Neural cell (in vitro differentiated cells): ENCODE measurements around the gene PIEZO1. TPM values are rescaled to one million over a fixed set of nuclear protein-coding genes. Genes with fewer than 3 reads are reported as not detected.

ENCODE experiments used
- H2AFZ ChIP-seq: fragments of 200-600, 300-800 bp; sonication (generic), shearing (Covaris generic); 2 replicates; pipeline ENCODE4 v1.6.0; 2014; ENCODE audit warnings: low read depth, mild to moderate bottlenecking, antibody characterized with exemption, low read length, moderate library complexity
- H3F3A ChIP-seq: fragments of 200-600 bp; shearing (Covaris generic); 2 replicates; pipeline ENCODE4 v1.6.1; 2016; ENCODE audit warnings: mild to moderate bottlenecking, moderate library complexity, mixed read lengths, antibody characterized with exemption, low read length; ENCODE audit not compliant: insufficient read depth, poor library complexity, severe bottlenecking
- H3K27ac ChIP-seq: fragments of 200-600, 300-800 bp; sonication (generic), shearing (Covaris generic); 2 replicates; pipeline ENCODE4 v1.5.1; 2014; ENCODE audit warnings: mild to moderate bottlenecking, low read length, moderate library complexity
- H3K27me3 ChIP-seq: fragments of 300-800, 200-600 bp; sonication (generic), shearing (Covaris generic); 2 replicates; pipeline ENCODE4 v1.6.0; 2014; ENCODE audit warnings: mild to moderate bottlenecking, low read depth, low read length, moderate library complexity; ENCODE audit not compliant: insufficient read depth
- H3K36me3 ChIP-seq: fragments of 300-800, 200-600 bp; sonication (generic), shearing (Covaris generic); 2 replicates; pipeline ENCODE4 v1.5.1; 2014; ENCODE audit warnings: mild to moderate bottlenecking, antibody characterized with exemption, low read length, moderate library complexity; ENCODE audit not compliant: insufficient read depth
- H3K4me2 ChIP-seq: fragments of 300-800, 200-600 bp; sonication (generic), shearing (Covaris generic); 2 replicates; pipeline ENCODE4 v1.6.0; 2014; ENCODE audit warnings: mild to moderate bottlenecking, low read length
- H3K4me3 ChIP-seq: fragments of 300-800, 200-600 bp; sonication (generic), shearing (Covaris generic); 2 replicates; pipeline ENCODE4 v1.5.1; 2014; ENCODE audit warnings: mild to moderate bottlenecking, low read length, moderate library complexity
- H3K79me2 ChIP-seq: fragments of 200-600 bp; shearing (Covaris generic); replicated peaks from 2 replicates; pipeline ENCODE4 v1.6.0; 2014; ENCODE audit warnings: mild to moderate bottlenecking, low read length, moderate library complexity; ENCODE audit not compliant: insufficient read depth
- H3K9ac ChIP-seq: fragments of 300-800, 200-600 bp; sonication (generic), shearing (Covaris generic); 2 replicates; pipeline ENCODE4 v1.6.1; 2016; ENCODE audit warnings: mild to moderate bottlenecking, low read length, mixed read lengths
- H3K9me2 ChIP-seq: fragments of 200-600 bp; shearing (Covaris generic); 2 replicates; pipeline ENCODE4 v1.6.1; 2016; ENCODE audit warnings: mild to moderate bottlenecking, low read length, mixed read lengths; ENCODE audit not compliant: insufficient read depth
- H3K9me3 ChIP-seq: fragments of 200-600, 300-800 bp; sonication (generic), shearing (Covaris generic); 2 replicates; pipeline ENCODE4 v1.6.1; 2016; ENCODE audit warnings: mild to moderate bottlenecking, mixed run types, low read length, moderate library complexity, mixed read lengths
- H4K20me1 ChIP-seq: fragments of 200-600 bp; shearing (Covaris generic); 2 replicates; pipeline ENCODE4 v1.6.1; 2016; ENCODE audit warnings: mild to moderate bottlenecking, mixed run types; ENCODE audit not compliant: insufficient read depth
- CTCF ChIP-seq: fragments of 450-650 bp; IDR thresholded peaks from 2 replicates; pipeline ENCODE4 v1.5.1; 2014; ENCODE audit warnings: antibody characterized with exemption, mild to moderate bottlenecking, moderate library complexity; ENCODE audit not compliant: poor library complexity, severe bottlenecking
- EP300 ChIP-seq: fragments of 450-650 bp; conservative IDR thresholded peaks from 2 replicates; pipeline ENCODE4 v1.6.1; 2014; ENCODE audit warnings: antibody characterized with exemption, mild to moderate bottlenecking, moderate library complexity; ENCODE audit not compliant: poor library complexity, severe bottlenecking
- EZH2 ChIP-seq: fragments of 200-600, 300-800 bp; shearing (Covaris generic), sonication (generic); IDR thresholded peaks from 2 replicates; pipeline ENCODE4 v1.6.1; 2014; ENCODE audit warnings: antibody characterized with exemption, low read length, borderline replicate concordance, mild to moderate bottlenecking; ENCODE audit not compliant: insufficient read depth, poor library complexity, severe bottlenecking
- MXI1 ChIP-seq: fragments of 450-650 bp; conservative IDR thresholded peaks from 2 replicates; pipeline ENCODE4 v1.6.1; 2014; ENCODE audit warnings: antibody characterized with exemption, mild to moderate bottlenecking; ENCODE audit not compliant: poor library complexity, severe bottlenecking
- POLR2AphosphoS5 ChIP-seq: IDR thresholded peaks from 2 replicates; pipeline ENCODE4 v1.6.1; 2012
- RAD21 ChIP-seq: fragments of 450-650 bp; conservative IDR thresholded peaks from 2 replicates; pipeline ENCODE4 v1.6.1; 2014; ENCODE audit warnings: antibody characterized with exemption, mild to moderate bottlenecking, moderate library complexity
- REST ChIP-seq: IDR thresholded peaks from 2 replicates; pipeline ENCODE4 v1.6.1; 2012; ENCODE audit warnings: borderline replicate concordance
- SMC3 ChIP-seq: fragments of 450-650 bp; conservative IDR thresholded peaks from 2 replicates; pipeline ENCODE4 v1.6.1; 2014; ENCODE audit warnings: antibody characterized with exemption, mild to moderate bottlenecking, moderate library complexity; ENCODE audit not compliant: poor library complexity
- TAF1 ChIP-seq: IDR thresholded peaks from 2 replicates; pipeline ENCODE4 v1.6.1; 2012; ENCODE audit warnings: low read depth
- polyA plus RNA-seq: library from polyadenylated mRNA; depleted of rRNA; stranded (reverse); fragments of >200 nt; gene quantifications from 2 replicates; pipeline ENCODE4 v1.2.3, GENCODE V29; 2014

Gene PIEZO1
- polyA plus RNA-seq, 1 donor from 2014 or later, result not detected

- Histone ChIP-seq H3K27me3 (no peaks in the 10 kb centered on the region), H4K20me1 (no peaks in the 10 kb centered on the region), H3K9me3 (no peaks in the 10 kb centered on the region), H3K4me2 (no peak overlapping the region), H3K9me2 (no peaks in the 10 kb centered on the region), H3K4me3 (no peak overlapping the region), H3K27ac (no peak overlapping the region), H3K79me2 (no peaks in the 10 kb centered on the region), H3F3A (no peaks in the 10 kb centered on the region), H3K36me3 (no peaks in the 10 kb centered on the region), H2AFZ (no peak overlapping the region), H3K9ac (no peak overlapping the region)
- no peak for TF ChIP-seq RAD21
- TF ChIP-seq CTCF, result no peak
- no peak for TF ChIP-seq REST
These were observed 42.7 kb upstream of the PIEZO1 start for GRCh38 chr16:88827727-88828126.

GRCh38 chr16:88826070-88826840 is 41.2 kb upstream of the PIEZO1 start:
- no peak overlapping the region for H2AFZ ChIP-seq
- H3K36me3 ChIP-seq, result no peaks in the 10 kb centered on the region
- no peaks in the 10 kb centered on the region for H3K9me3 ChIP-seq
- no peaks in the 10 kb centered on the region for H4K20me1 ChIP-seq
- H3K79me2 ChIP-seq, result no peaks in the 10 kb centered on the region
- no peaks in the 10 kb centered on the region for H3K27me3 ChIP-seq
- H3K9ac ChIP-seq, result no peak overlapping the region
- H3K27ac ChIP-seq, result no peak overlapping the region
- no peak overlapping the region for H3K4me2 ChIP-seq
- no peak for TF ChIP-seq EZH2
- no peak for TF ChIP-seq CTCF
- TF ChIP-seq SMC3, result no peak
- TF ChIP-seq REST, result no peak
- TF ChIP-seq EP300, result no peak
- no peak for TF ChIP-seq MXI1
- no peak for TF ChIP-seq TAF1
- TF ChIP-seq POLR2AphosphoS5, result no peak
- TF ChIP-seq RAD21, result no peak
- H3K4me3 ChIP-seq, result no peak overlapping the region
- H3K9me2 ChIP-seq, result no peaks in the 10 kb centered on the region
- H3F3A ChIP-seq, result no peaks in the 10 kb centered on the region
